Trophoblast cell (in vitro differentiated cells and primary cell): ENCODE measurements around the gene SOAT1. TPM values are rescaled to one million over a fixed set of nuclear protein-coding genes. Genes with fewer than 3 reads are reported as not detected.
"Not testable (repeated sequence)": the region's sequence is repeated elsewhere in the genome, so short reads cannot be mapped to it uniquely, and the experiment has no call there.

Experiments used
- DNase-seq, 2 donors: peaks; one replicate each; pipeline ENCODE4 v3.0.0-alpha.2; 2016
- H2AFZ ChIP-seq: 2 replicates; pipeline ENCODE4 v1.6.1; 2013; ENCODE audit warnings: low read length, moderate library complexity, mild to moderate bottlenecking; ENCODE audit not compliant: insufficient read depth, poor library complexity
- H2AK5ac ChIP-seq: 2 replicates; pipeline ENCODE4 v1.6.1; 2013; ENCODE audit warnings: mild to moderate bottlenecking, low read length
- H2BK120ac ChIP-seq: 2 replicates; pipeline ENCODE4 v1.6.1; 2013; ENCODE audit warnings: low read length, mild to moderate bottlenecking, moderate library complexity; ENCODE audit not compliant: insufficient read depth, poor library complexity
- H2BK12ac ChIP-seq: 2 replicates; pipeline ENCODE4 v1.6.1; 2013; ENCODE audit warnings: mild to moderate bottlenecking, low read length, moderate library complexity
- H2BK5ac ChIP-seq: 2 replicates; pipeline ENCODE4 v1.6.1; 2013; ENCODE audit warnings: low read length, low read depth, moderate library complexity, mild to moderate bottlenecking; ENCODE audit not compliant: poor library complexity
- H3K14ac ChIP-seq: 2 replicates; pipeline ENCODE4 v1.6.1; 2013; ENCODE audit warnings: mild to moderate bottlenecking, low read length
- H3K18ac ChIP-seq: 2 replicates; pipeline ENCODE4 v1.6.1; 2013; ENCODE audit warnings: mild to moderate bottlenecking, low read length
- H3K23ac ChIP-seq: 2 replicates; pipeline ENCODE4 v1.6.1; 2013; ENCODE audit warnings: low read length
- H3K27ac ChIP-seq: 2 replicates; pipeline ENCODE4 v1.5.1; 2013; ENCODE audit warnings: low read depth, mild to moderate bottlenecking, inconsistent platforms, low read length, moderate library complexity
- H3K27me3 ChIP-seq: 2 replicates; pipeline ENCODE4 v1.6.1; 2013; ENCODE audit warnings: inconsistent platforms, mild to moderate bottlenecking, low read length, moderate library complexity; ENCODE audit not compliant: insufficient read depth
- H3K36me3 ChIP-seq, 2 experiments: 1 replicate in 1 of 2; 2 replicates in 1 of 2; pipeline ENCODE4 v1.6.1; 2013; ENCODE audit warnings: low read length in 2 of 2, mild to moderate bottlenecking in 2 of 2, moderate library complexity in 1 of 2; ENCODE audit not compliant: insufficient read depth in 2 of 2, control insufficient read depth in 1 of 2
- H3K4ac ChIP-seq: 2 replicates; pipeline ENCODE4 v1.6.1; 2013; ENCODE audit warnings: low read depth, mild to moderate bottlenecking, low read length, moderate library complexity
- H3K4me1 ChIP-seq, 2 experiments: 1 replicate in 1 of 2; 2 replicates in 1 of 2; pipeline ENCODE4 v1.6.1; 2013; ENCODE audit warnings: low read length in 2 of 2, mild to moderate bottlenecking in 2 of 2, moderate library complexity in 1 of 2; ENCODE audit not compliant: insufficient read depth in 2 of 2, control insufficient read depth in 1 of 2
- H3K4me2 ChIP-seq: 2 replicates; pipeline ENCODE4 v1.6.1; 2013; ENCODE audit warnings: inconsistent platforms, mild to moderate bottlenecking, low read length, moderate library complexity
- H3K4me3 ChIP-seq: 2 replicates; pipeline ENCODE4 v1.5.1; 2013; ENCODE audit warnings: mild to moderate bottlenecking, low read depth, low read length, inconsistent platforms
- H3K79me1 ChIP-seq: one replicate; pipeline ENCODE4 v1.6.1; 2013; ENCODE audit warnings: low read length
- H3K79me2 ChIP-seq: 2 replicates; pipeline ENCODE4 v1.6.1; 2013; ENCODE audit warnings: low read length, mild to moderate bottlenecking; ENCODE audit not compliant: control insufficient read depth, insufficient read depth, poor library complexity
- H3K9ac ChIP-seq: 2 replicates; pipeline ENCODE4 v1.6.1; 2013; ENCODE audit warnings: mild to moderate bottlenecking, low read length
- H3K9me3 ChIP-seq: 2 replicates; pipeline ENCODE4 v1.6.1; 2013; ENCODE audit warnings: low read depth, mild to moderate bottlenecking, control low read depth, inconsistent platforms, low read length; ENCODE audit not compliant: insufficient read depth
- H4K12ac ChIP-seq: 2 replicates; pipeline ENCODE4 v1.6.1; 2013; ENCODE audit warnings: low read depth, mild to moderate bottlenecking, low read length, moderate library complexity
- H4K8ac ChIP-seq: 2 replicates; pipeline ENCODE4 v1.6.1; 2013; ENCODE audit warnings: low read depth, mild to moderate bottlenecking, low read length, moderate library complexity
- H4K91ac ChIP-seq: one replicate; pipeline ENCODE4 v1.6.1; 2013; ENCODE audit warnings: low read depth, mild to moderate bottlenecking, low read length, moderate library complexity
- WGBS: extraction: QIAGEN DNeasy Blood & Tissue Kit; methylation state at CpG from one replicate; pipeline ENCODE4 v1.1.7; 2013; ENCODE audit warnings: missing lambda C conversion rate; ENCODE audit not compliant: insufficient read length, insufficient coverage; ENCODE audit errors: extremely low coverage; 5-methylcytosine and 5-hydroxymethylcytosine counted together
- polyA plus RNA-seq: library from polyadenylated mRNA; stranded (reverse); fragments of 200-250 nt; gene quantifications from 2 replicates; pipeline ENCODE4 v1.2.3, GENCODE V29; 2013

SOAT1 gene
- polyA plus RNA-seq, result 9.5 and 10.2 TPM in 2 replicates

DNA sequence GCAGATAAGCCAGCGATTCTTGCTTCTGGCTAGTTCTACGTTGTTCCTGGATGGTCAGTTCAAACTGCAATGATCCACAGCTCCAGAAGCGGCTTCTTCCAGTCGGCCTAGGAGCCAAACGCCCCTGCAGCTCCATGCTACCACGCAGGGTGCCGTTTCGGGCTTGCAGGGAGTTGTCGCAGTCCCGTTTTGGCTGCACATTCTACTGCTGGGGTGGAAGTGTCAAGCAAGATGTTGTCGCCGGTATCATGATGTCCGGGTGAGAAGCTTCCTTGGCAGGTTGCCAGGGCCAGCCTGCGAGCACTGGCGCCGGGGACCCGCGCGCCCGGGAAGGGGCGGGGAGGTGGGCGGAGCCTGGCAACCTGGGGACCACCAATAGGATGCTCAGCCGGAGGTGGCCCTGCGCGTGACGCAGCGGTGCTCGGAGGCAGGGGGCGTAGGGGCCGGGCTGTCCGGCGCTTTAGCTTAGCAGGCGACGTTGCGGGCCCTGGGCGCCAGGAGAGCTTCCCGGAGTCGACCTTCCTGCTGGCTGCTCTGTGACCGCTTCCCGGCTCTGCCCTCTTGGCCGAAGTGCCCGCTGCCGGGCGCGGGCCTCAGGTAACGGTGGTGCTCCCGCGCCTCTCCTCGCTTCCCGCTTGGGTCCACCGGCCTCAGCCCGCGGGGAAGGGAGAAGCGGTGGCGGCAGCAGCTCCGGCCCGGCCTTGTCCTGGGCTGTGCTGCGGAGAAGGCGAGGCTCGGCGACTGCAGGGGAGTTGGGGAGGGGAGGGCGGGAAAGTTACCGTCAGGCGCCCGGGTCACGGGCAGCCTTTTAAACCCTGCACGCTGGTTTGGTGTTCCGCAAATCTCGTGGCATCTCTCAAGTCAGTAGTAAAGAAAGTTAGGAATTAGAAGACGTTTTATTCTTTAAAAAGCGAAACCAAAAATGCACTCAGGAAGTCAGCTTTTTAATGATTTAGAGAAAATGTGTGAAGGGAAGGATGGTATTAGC lies at the start of gene SOAT1:
TSS of gene SOAT1 (plus strand) at position 458 of the 988 bp plus-strand sequence. CDS start 8,888 bp downstream, outside the sequence.
- Histone ChIP-seq H3K9me3 (no peaks in the 10 kb centered on the region), H4K91ac (peak within 1 kb of the TSS; percentile 92)
- WGBS, result no CpG with 5 or more reads among the region's 71 CpGs

DNA sequence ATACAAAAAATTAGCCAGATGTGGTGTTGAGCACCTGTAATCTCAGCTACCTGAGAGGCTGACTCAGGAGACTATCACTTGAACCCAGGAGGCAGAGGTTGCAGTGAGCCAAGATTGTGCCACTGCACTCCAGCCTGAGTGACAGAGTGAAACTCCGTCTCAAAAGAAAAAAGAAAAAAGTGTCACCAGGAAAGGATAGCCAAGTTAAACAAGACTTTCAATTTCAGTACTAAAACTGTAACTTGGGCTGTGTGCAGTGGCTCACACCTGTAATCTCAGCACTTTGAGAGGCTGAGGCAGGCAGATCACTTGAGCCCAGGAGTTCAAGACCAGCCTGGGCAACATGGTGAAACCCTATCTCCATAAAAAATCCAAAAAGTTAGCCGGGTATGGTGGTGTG lies 48.2 kb upstream of the SOAT1 start:
- not testable (repeated sequence) for H3K4me1 ChIP-seq, H3K4me3 ChIP-seq, H3K27me3 ChIP-seq, H4K8ac ChIP-seq, H3K18ac ChIP-seq, H3K27ac ChIP-seq, H3K23ac ChIP-seq, H3K79me2 ChIP-seq, DNase-seq, H3K79me1 ChIP-seq, H2BK120ac ChIP-seq, H3K4me2 ChIP-seq, H2AFZ ChIP-seq, H3K9ac ChIP-seq, H2BK12ac ChIP-seq, H3K14ac ChIP-seq, H2BK5ac ChIP-seq, H3K36me3 ChIP-seq, H4K12ac ChIP-seq, H4K91ac ChIP-seq, H2AK5ac ChIP-seq, H3K4ac ChIP-seq, H3K9me3 ChIP-seq
- no CpG with 5 or more reads among the region's 2 CpGs for WGBS

More for the DNA sequence above, at the start of gene SOAT1:
- Histone ChIP-seq H3K27me3 (no peaks in the 10 kb centered on the region), H2BK12ac (peak within 1 kb of the TSS; percentile 51), H3K36me3 (no peaks in the 10 kb centered on the region), H3K9ac (peak within 1 kb of the TSS; percentile 97), H3K79me2 (peaks cover 2% of the 10 kb centered on the region), H3K4ac (peak within 1 kb of the TSS; percentile 44), H4K12ac (peak within 1 kb of the TSS; percentile 82), H4K8ac (peak within 1 kb of the TSS; percentile 90), H2AK5ac (no peak within 1 kb of the TSS), H2BK120ac (peak within 1 kb of the TSS; percentile 64), H2BK5ac (peak within 1 kb of the TSS; percentile 24), H3K18ac (peak within 1 kb of the TSS; percentile 96), H2AFZ (peak within 1 kb of the TSS; percentile 95), H3K27ac (peak within 1 kb of the TSS; percentile 54), H3K23ac (no peak within 1 kb of the TSS), H3K4me3 (peak within 1 kb of the TSS; percentile 96), H3K4me2 (peak within 1 kb of the TSS; percentile 97), H3K79me1 (peaks cover 3% of the 10 kb centered on the region), H3K4me1 (peaks cover 0 to 6% of the 10 kb centered on the region in 2 experiments), H3K14ac (peak within 1 kb of the TSS; percentile 68)
- peak; percentile 90 to 94 for DNase-seq

DNA sequence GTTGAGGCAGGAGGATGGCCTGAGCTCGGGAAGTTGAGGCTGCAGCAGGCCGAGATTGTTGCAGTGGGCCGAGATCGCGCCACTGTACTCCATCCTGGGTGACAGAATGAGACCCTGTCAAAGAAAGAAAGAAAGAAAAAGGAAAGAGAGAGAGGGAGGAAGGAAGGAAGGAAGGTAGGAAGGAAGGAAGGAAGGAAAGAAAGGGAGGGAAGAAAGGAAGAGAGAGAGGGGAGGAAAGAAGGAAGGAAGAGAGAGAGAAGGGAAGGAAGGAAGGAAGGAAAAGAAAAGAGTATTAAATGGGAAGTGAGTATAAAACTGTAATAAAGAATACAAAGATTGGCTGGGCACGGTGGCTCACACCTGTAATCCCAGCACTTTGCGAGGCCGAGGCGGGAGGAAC lies 45.7 kb upstream of the SOAT1 start:
- no peak overlapping the region for H4K12ac ChIP-seq
- H4K91ac ChIP-seq, result no peak overlapping the region
- no peak overlapping the region for H2BK12ac ChIP-seq

DNA sequence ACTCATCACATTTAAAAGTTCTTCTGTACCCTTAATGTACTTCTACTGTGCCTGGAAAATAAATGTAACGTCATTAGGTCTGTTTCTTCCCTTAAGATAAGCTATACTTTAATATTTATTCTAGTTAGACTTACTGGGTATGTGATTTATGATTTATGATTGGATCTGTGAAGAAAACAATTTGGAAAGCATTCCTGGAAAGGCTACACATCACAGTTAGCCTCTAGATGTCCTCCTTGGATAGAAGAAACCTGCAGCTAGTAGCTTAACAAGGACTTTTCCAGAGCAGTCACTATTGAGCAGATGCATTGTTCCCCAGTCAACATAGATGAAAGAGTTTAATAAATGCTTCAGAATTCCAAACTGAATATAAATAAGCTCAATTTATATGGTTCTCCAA lies 41.9 kb upstream of the SOAT1 start:
- Histone ChIP-seq H3K4me2 (no peak overlapping the region), H2AFZ (no peak overlapping the region), H4K91ac (no peak overlapping the region), H3K4me3 (no peak overlapping the region), H3K4me1 (no peaks in the 10 kb centered on the region), H3K14ac (no peak overlapping the region), H3K27me3 (no peaks in the 10 kb centered on the region), H3K79me1 (no peaks in the 10 kb centered on the region), H3K9me3 (no peaks in the 10 kb centered on the region), H3K18ac (no peak overlapping the region), H2BK120ac (no peak overlapping the region), H2BK12ac (no peak overlapping the region), H3K36me3 (no peaks in the 10 kb centered on the region), H2BK5ac (no peak overlapping the region), H2AK5ac (no peak overlapping the region), H3K23ac (no peak overlapping the region), H3K27ac (no peak overlapping the region), H4K8ac (no peak overlapping the region), H3K4ac (no peak overlapping the region), H4K12ac (no peak overlapping the region), H3K79me2 (no peaks in the 10 kb centered on the region), H3K9ac (no peak overlapping the region)
- no CpG with 5 or more reads among the region's 1 CpG for WGBS
- peak in 1 of 2 donors; percentile 50 for DNase-seq

More for the DNA sequence above, 45.7 kb upstream of the SOAT1 start:
- Histone ChIP-seq H3K27me3 (no peaks in the 10 kb centered on the region), H3K4me3 (no peak overlapping the region), H2AFZ (no peak overlapping the region), H3K23ac (no peak overlapping the region), H3K9me3 (no peaks in the 10 kb centered on the region), H3K4ac (no peak overlapping the region), H3K36me3 (no peaks in the 10 kb centered on the region), H3K14ac (no peak overlapping the region), H4K8ac (no peak overlapping the region), H3K27ac (no peak overlapping the region), H2BK5ac (no peak overlapping the region), H3K79me1 (no peaks in the 10 kb centered on the region), H3K4me1 (no peaks in the 10 kb centered on the region), H3K79me2 (no peaks in the 10 kb centered on the region), H2BK120ac (no peak overlapping the region), H3K9ac (no peak overlapping the region), H2AK5ac (no peak overlapping the region), H3K18ac (no peak overlapping the region), H3K4me2 (no peak overlapping the region)
- no peak for DNase-seq
- no CpG with 5 or more reads among the region's 9 CpGs for WGBS
